MM.1S (cell line): ENCODE measurements around the gene DSN1.

Source experiments
- DNase-seq: peaks from one replicate; pipeline ENCODE4 v3.0.0-alpha.2; 2015
- H2AFZ ChIP-seq: fragments of 300-600 bp; sonication (generic); 2 replicates; pipeline ENCODE4 v1.6.0; 2016; ENCODE audit warnings: antibody characterized with exemption, low read length
- H3F3A ChIP-seq: fragments of 300-600 bp; sonication (generic); 2 replicates; pipeline ENCODE4 v1.6.1; 2016; ENCODE audit warnings: mild to moderate bottlenecking, antibody characterized with exemption, low read length, moderate library complexity, mixed read lengths; ENCODE audit not compliant: insufficient read depth
- H3K27ac ChIP-seq: fragments of 300-600 bp; sonication (generic); 2 replicates; pipeline ENCODE4 v1.5.1; 2016; ENCODE audit warnings: mild to moderate bottlenecking, low read length
- H3K27me3 ChIP-seq: fragments of 300-600 bp; sonication (generic); replicated peaks from 2 replicates; pipeline ENCODE4 v1.6.0; 2016; ENCODE audit warnings: low read length; ENCODE audit not compliant: insufficient read depth
- H3K36me3 ChIP-seq: fragments of 300-600 bp; sonication (generic); replicated peaks from 2 replicates; pipeline ENCODE4 v1.6.1; 2016; ENCODE audit warnings: mild to moderate bottlenecking, low read length, mixed read lengths; ENCODE audit not compliant: insufficient read depth
- H3K4me1 ChIP-seq: fragments of 300-600 bp; sonication (generic); 2 replicates; pipeline ENCODE4 v1.6.1; 2016; ENCODE audit warnings: low read length, mixed read lengths
- H3K4me2 ChIP-seq: fragments of 300-600 bp; sonication (generic); 2 replicates; pipeline ENCODE4 v1.6.0; 2016; ENCODE audit warnings: low read depth, low read length
- H3K4me3 ChIP-seq: fragments of 300-600 bp; sonication (generic); 2 replicates; pipeline ENCODE4 v1.5.1; 2016; ENCODE audit warnings: low read length, mixed read lengths
- H3K79me2 ChIP-seq: fragments of 300-600 bp; sonication (generic); 2 replicates; pipeline ENCODE4 v1.6.1; 2016; ENCODE audit warnings: mixed run types, low read length, mixed read lengths
- H3K9ac ChIP-seq: fragments of 300-600 bp; sonication (generic); 2 replicates; pipeline ENCODE4 v1.6.1; 2016; ENCODE audit warnings: low read length, mixed read lengths
- H3K9me2 ChIP-seq: fragments of 300-600 bp; sonication (generic); replicated peaks from 2 replicates; pipeline ENCODE4 v1.6.1; 2016; ENCODE audit warnings: mild to moderate bottlenecking, low read length, mixed read lengths; ENCODE audit not compliant: insufficient read depth
- H3K9me3 ChIP-seq: fragments of 300-600 bp; sonication (generic); replicated peaks from 2 replicates; pipeline ENCODE4 v1.6.1; 2016; ENCODE audit warnings: mild to moderate bottlenecking, low read length, mixed read lengths; ENCODE audit not compliant: insufficient read depth
- H4K20me1 ChIP-seq: fragments of 300-600 bp; sonication (generic); 2 replicates; pipeline ENCODE4 v1.6.1; 2016; ENCODE audit warnings: mild to moderate bottlenecking, low read length, moderate library complexity, mixed read lengths; ENCODE audit not compliant: insufficient read depth
- EZH2 ChIP-seq: fragments of 300-600 bp; sonication (generic); optimal IDR thresholded peaks from 2 replicates; pipeline ENCODE3; 2017; ENCODE audit warnings: low read depth, mild to moderate bottlenecking, antibody characterized with exemption, low read length, mixed read lengths
- EZH2phosphoT487 ChIP-seq: fragments of 300-600 bp; sonication (generic); IDR thresholded peaks from 2 replicates; pipeline ENCODE4 v1.6.1; 2018; ENCODE audit warnings: antibody characterized with exemption, low read length
- TF ChIP-seq, protein P1 (sequence below): fragments of 300-600 bp; sonication (generic); IDR thresholded peaks from 2 replicates; pipeline ENCODE4 v1.5.1; 2016; ENCODE audit warnings: antibody characterized with exemption, low read length, mixed read lengths

Gene DSN1

DNA sequence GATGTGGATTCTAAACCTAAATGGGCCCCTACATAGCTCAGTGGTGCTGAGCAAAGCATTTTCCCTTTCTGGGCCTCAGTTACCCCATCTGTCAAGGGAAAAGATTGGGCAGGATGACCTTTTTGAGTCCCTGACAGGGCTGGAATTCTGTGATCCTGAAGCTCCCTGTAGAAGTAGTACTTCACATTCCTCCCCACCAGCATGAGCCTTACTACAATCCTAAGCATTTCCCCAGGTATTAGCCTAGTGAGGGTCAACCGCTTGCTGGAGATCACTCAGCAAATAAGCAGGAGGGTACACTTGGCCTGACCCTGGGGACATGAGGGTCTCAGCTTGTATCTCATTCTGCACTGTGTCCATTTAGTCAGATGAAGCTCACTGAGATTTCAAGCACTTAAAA lies 41.1 kb downstream of the DSN1 start:
- DNase-seq, result no peak
- Histone ChIP-seq H3K4me2 (no peak overlapping the region), H3K9me2 (no peaks in the 10 kb centered on the region), H3K36me3 (no peaks in the 10 kb centered on the region), H3K9ac (no peak overlapping the region), H3K79me2 (0 out of 2 replicates have a peak, but pooled peaks cover under 1% of the 10 kb centered on the region), H3K27me3 (no peaks in the 10 kb centered on the region), H3K4me3 (no peak overlapping the region), H3K27ac (no peak overlapping the region), H3K9me3 (no peaks in the 10 kb centered on the region), H3K4me1 (no peaks in the 10 kb centered on the region), H2AFZ (no peak overlapping the region), H4K20me1 (no peaks in the 10 kb centered on the region), H3F3A (no peaks in the 10 kb centered on the region)
- TF ChIP-seq, protein P1, sequence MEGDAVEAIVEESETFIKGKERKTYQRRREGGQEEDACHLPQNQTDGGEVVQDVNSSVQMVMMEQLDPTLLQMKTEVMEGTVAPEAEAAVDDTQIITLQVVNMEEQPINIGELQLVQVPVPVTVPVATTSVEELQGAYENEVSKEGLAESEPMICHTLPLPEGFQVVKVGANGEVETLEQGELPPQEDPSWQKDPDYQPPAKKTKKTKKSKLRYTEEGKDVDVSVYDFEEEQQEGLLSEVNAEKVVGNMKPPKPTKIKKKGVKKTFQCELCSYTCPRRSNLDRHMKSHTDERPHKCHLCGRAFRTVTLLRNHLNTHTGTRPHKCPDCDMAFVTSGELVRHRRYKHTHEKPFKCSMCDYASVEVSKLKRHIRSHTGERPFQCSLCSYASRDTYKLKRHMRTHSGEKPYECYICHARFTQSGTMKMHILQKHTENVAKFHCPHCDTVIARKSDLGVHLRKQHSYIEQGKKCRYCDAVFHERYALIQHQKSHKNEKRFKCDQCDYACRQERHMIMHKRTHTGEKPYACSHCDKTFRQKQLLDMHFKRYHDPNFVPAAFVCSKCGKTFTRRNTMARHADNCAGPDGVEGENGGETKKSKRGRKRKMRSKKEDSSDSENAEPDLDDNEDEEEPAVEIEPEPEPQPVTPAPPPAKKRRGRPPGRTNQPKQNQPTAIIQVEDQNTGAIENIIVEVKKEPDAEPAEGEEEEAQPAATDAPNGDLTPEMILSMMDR, result no peak
- no peak for TF ChIP-seq EZH2phosphoT487
- no peak for TF ChIP-seq EZH2

DNA sequence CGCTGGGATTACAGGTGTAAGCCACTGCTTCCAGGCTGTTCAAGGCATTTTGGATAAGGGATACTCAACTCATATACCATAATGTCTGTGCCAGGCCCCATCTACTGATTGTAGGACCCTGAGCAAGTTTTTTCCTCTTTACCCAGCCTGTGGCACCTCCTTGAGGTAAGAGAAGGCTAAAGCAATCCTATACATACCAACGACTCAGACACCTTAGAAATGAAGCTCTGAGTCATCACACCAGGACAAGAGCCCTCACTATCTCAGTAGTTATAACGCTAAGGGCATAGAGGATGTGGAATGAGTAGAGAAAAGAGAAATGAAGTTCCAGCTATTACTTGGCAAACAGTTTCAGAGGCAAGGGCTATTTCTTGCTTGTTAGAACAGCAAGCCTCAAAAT lies 44.6 kb downstream of the DSN1 start:
- H4K20me1 ChIP-seq, result no peaks in the 10 kb centered on the region
- H2AFZ ChIP-seq, result no peak overlapping the region
- H3K4me3 ChIP-seq, result no peak overlapping the region
- no peaks in the 10 kb centered on the region for H3K4me1 ChIP-seq
- no peak overlapping the region for H3K9ac ChIP-seq
- no peaks in the 10 kb centered on the region for H3K27me3 ChIP-seq
- H3K9me3 ChIP-seq, result no peaks in the 10 kb centered on the region
- no peak for DNase-seq
- H3K4me2 ChIP-seq, result no peak overlapping the region
- H3K9me2 ChIP-seq, result no peaks in the 10 kb centered on the region
- H3K36me3 ChIP-seq, result no peaks in the 10 kb centered on the region; the same call in 1 of the 2 replicates
- no peaks in the 10 kb centered on the region for H3K79me2 ChIP-seq
- TF ChIP-seq EZH2phosphoT487, result no peak
- TF ChIP-seq, protein P1, result no peak
- no peak for TF ChIP-seq EZH2
- H3K27ac ChIP-seq, result no peak overlapping the region
- H3F3A ChIP-seq, result no peaks in the 10 kb centered on the region

DNA sequence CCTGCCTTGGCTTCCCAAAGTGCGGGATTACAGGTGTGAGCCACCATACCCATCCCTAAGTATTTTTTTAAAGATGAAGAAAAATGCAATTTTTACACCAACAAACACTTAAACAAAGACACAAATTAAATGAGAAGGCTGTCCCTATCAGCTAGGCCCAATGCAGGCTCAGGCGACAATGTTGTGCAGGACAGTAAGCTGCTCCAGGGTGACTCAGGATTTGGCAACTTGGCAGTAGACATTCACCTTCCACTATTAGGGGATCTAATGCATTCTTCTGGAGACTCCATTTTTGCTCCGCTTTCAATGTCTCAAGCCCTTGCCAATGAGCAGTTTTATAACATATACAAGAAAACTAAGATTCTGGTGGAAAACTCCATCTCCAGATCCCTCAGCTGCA lies 47.4 kb downstream of the DSN1 start:
- Histone ChIP-seq H3K27me3 (no peaks in the 10 kb centered on the region), H3K36me3 (no peaks in the 10 kb centered on the region; the same call in 1 of the 2 replicates), H3K4me3 (no peak overlapping the region), H3K79me2 (no peaks in the 10 kb centered on the region), H2AFZ (no peak overlapping the region), H3K9me2 (no peaks in the 10 kb centered on the region), H3K9me3 (no peaks in the 10 kb centered on the region), H4K20me1 (no peaks in the 10 kb centered on the region), H3K9ac (no peak overlapping the region), H3K4me1 (no peaks in the 10 kb centered on the region), H3F3A (no peaks in the 10 kb centered on the region), H3K27ac (no peak overlapping the region), H3K4me2 (no peak overlapping the region)
- TF ChIP-seq EZH2phosphoT487, result no peak
- TF ChIP-seq, protein P1, result no peak
- no peak for TF ChIP-seq EZH2
- no peak for DNase-seq
